Kidney epithelial cell (primary cell): ENCODE results near the gene KRTAP16-1. TPM values are rescaled to one million over a fixed set of nuclear protein-coding genes. Genes with fewer than 3 reads are reported as not detected.

ENCODE experiments used
- DNase-seq: peaks from one replicate; pipeline ENCODE4 v3.0.0-alpha.2; 2010; ENCODE audit warnings: low read depth
- H3K27me3 ChIP-seq: 2 replicates; pipeline ENCODE4 v1.6.0; 2011; ENCODE audit warnings: low read length; ENCODE audit not compliant: control insufficient read depth, insufficient read depth
- H3K36me3 ChIP-seq: 2 replicates; pipeline ENCODE4 v1.5.1; 2011; ENCODE audit warnings: low read length; ENCODE audit not compliant: control insufficient read depth, insufficient read depth
- H3K4me3 ChIP-seq: 2 replicates; pipeline ENCODE4 v1.5.1; 2011; ENCODE audit warnings: low read depth, mild to moderate bottlenecking, control low read depth, low read length
- CTCF ChIP-seq: IDR thresholded peaks from 2 replicates; pipeline ENCODE4 v1.5.1; 2011; ENCODE audit warnings: mild to moderate bottlenecking, moderate library complexity, low read length, control low read depth, inconsistent platforms; ENCODE audit not compliant: insufficient read depth, poor library complexity, severe bottlenecking
- total RNA-seq: library from RNA; depleted of rRNA; stranded (reverse); fragments of >200 nt; gene quantifications from 2 replicates; pipeline ENCODE4 v1.2.3, GENCODE V29; 2015

KRTAP16-1 gene
- total RNA-seq, 1 donor from 2014 or later = not detected

- Histone ChIP-seq H3K4me3 (no peak overlapping the region), H3K27me3 (no peaks in the 10 kb centered on the region), H3K36me3 (no peaks in the 10 kb centered on the region)
- no peak for DNase-seq
- TF ChIP-seq CTCF = no peak
These were observed 26.6 kb upstream of the KRTAP16-1 start for GRCh38 chr17:41335747-41336146.

GRCh38 chr17:41334385-41335305 lies 25.5 kb upstream of the KRTAP16-1 start:
- H3K36me3 ChIP-seq = no peaks in the 10 kb centered on the region
- no peak overlapping the region for H3K4me3 ChIP-seq
- H3K27me3 ChIP-seq = no peaks in the 10 kb centered on the region
- no peak for TF ChIP-seq CTCF
- no peak for DNase-seq

- no peaks in the 10 kb centered on the region for H3K27me3 ChIP-seq
- no peak overlapping the region for H3K4me3 ChIP-seq
- H3K36me3 ChIP-seq = no peaks in the 10 kb centered on the region
- no peak for TF ChIP-seq CTCF
- DNase-seq = no peak
These were observed 24.7 kb upstream of the KRTAP16-1 start for GRCh38 chr17:41333836-41334235.

GRCh38 chr17:41333098-41333497 lies 24.0 kb upstream of the KRTAP16-1 start:
- H3K27me3 ChIP-seq = no peaks in the 10 kb centered on the region
- H3K36me3 ChIP-seq = no peaks in the 10 kb centered on the region
- no peak for TF ChIP-seq CTCF
- DNase-seq = no peak
- H3K4me3 ChIP-seq = no peak overlapping the region

- Histone ChIP-seq H3K4me3 (no peak overlapping the region), H3K36me3 (no peaks in the 10 kb centered on the region), H3K27me3 (no peaks in the 10 kb centered on the region)
- no peak for TF ChIP-seq CTCF
- DNase-seq = no peak
These were observed 23.1 kb upstream of the KRTAP16-1 start for GRCh38 chr17:41332239-41332638.

- Histone ChIP-seq H3K4me3 (no peak overlapping the region), H3K36me3 (no peaks in the 10 kb centered on the region), H3K27me3 (no peaks in the 10 kb centered on the region)
- no peak for TF ChIP-seq CTCF
- no peak for DNase-seq
These were observed 22.5 kb upstream of the KRTAP16-1 start for GRCh38 chr17:41331606-41332005.
